Heart left ventricle (tissue), 13 donors: ENCODE measurements around the gene MSLN.

Experiments used
- CTCF ChIP-seq, 12 donors: fragments of 200-600 bp; sonication (generic) in 4 of 12; IDR thresholded peaks; one replicate each; pipeline versions ENCODE4 v1.5.0 to v1.8.0; 2018 to 2022; ENCODE audit warnings: antibody characterized with exemption in 12 of 12, mild to moderate bottlenecking in 5 of 12
- POLR2A ChIP-seq, 2 donors: fragments of 450-650 bp; IDR thresholded peaks; one replicate each; pipeline ENCODE4 v1.6.1; 2017; ENCODE audit warnings: antibody characterized with exemption in 2 of 2, mild to moderate bottlenecking in 2 of 2, moderate library complexity in 2 of 2
- donor health status: ischemic (EF 13 %, LVEDD 7.1; RV severe dilation, severe dysfunction).
- donor health status: DM: no; HTN: yes; CAD: no.
- donor health status: DM: no; HTN: no; CAD: no.
- donor health status: ischemic (EF 25% LVEDD 6.9; RV normal size, moderate dysfunction).
- donor health status: ischemic (EF 25% LVEDD 5.7; RV mildly dilated, moderate dysfunction).
- donor health status: ischemic (EF 35%, LVEDD 5.7; RV mildly dilated, moderate dysfunction).
- donor health status: nonischemic (EF 11% LVEDD 7.7; RV severe dilation, severe dysfunction).
- donor health status: DM: yes; HTN: yes; CAD: no.
- donor health status: PGD.
- donor health status: ischemic (EF 29% LVEDD 5.4; RV normal size, mild dysfunction).
- donor health status: nonischemic (EF 23%, LVEDD 6.1; RV moderate dilation, normal function).

GRCh38 chr16:750485-750884 lies 10.0 kb upstream of the MSLN start:
- TF ChIP-seq CTCF (IDR thresholded peaks at IDR 0.05) (no peak), POLR2A (IDR thresholded peaks at IDR 0.05) (no peak)
